Testis (tissue), 3 donors: ENCODE measurements around the gene EFCAB11. TPM values are rescaled to one million over a fixed set of nuclear protein-coding genes. Genes with fewer than 3 reads are reported as not detected.

Experiments used
- DNase-seq: peaks from one replicate; pipeline ENCODE4 v3.0.0-alpha.2; 2019
- H3K27ac ChIP-seq, 2 donors: fragments of 200-600 bp; sonication (generic); one replicate each; pipeline ENCODE4 v1.5.1; 2019
- H3K27me3 ChIP-seq: fragments of 200-600 bp; sonication (generic); one replicate; pipeline ENCODE4 v1.5.1; 2019
- H3K36me3 ChIP-seq: fragments of 200-600 bp; sonication (generic); one replicate; pipeline ENCODE4 v1.5.1; 2017; ENCODE audit warnings: low read depth; ENCODE audit errors: missing control alignments
- H3K4me1 ChIP-seq: fragments of 200-600 bp; sonication (generic); one replicate; pipeline ENCODE4 v1.5.1; 2019
- H3K4me3 ChIP-seq, 2 donors: fragments of 200-600 bp; sonication (generic); one replicate each; pipeline ENCODE4 v1.5.1; 2017 to 2019
- H3K9me3 ChIP-seq: fragments of 200-600 bp; sonication (generic); one replicate; pipeline ENCODE4 v1.5.1; 2017
- POLR2A ChIP-seq: fragments of 450-650 bp; IDR thresholded peaks from one replicate; pipeline ENCODE4 v1.6.1; 2017; ENCODE audit warnings: antibody characterized with exemption, mild to moderate bottlenecking, moderate library complexity
- WGBS, 2 donors: methylation state at CpG; one replicate each; pipeline ENCODE4 v1.1.5; 2018; 5-methylcytosine and 5-hydroxymethylcytosine counted together
- intact Hi-C: fragments of 100-400 bp; cut with DNase I; formaldehyde crosslinking; loops from one replicate; pipeline ENCODE4 v1.15.1; 2023; ENCODE audit warnings: low total_unique reads
- polyA plus RNA-seq: library from polyadenylated mRNA; stranded (reverse); fragments of 350-450 nt; fragmentation: Illumina TruSeq; extraction: RNeasy Lipid Tissue Mini Kit (QIAGEN cat#74804); gene quantifications from one replicate; pipeline ENCODE4 v1.2.3, GENCODE V29; 2014; ENCODE audit warnings: low read depth, low replicate concordance; ENCODE audit not compliant: insufficient read depth
- total RNA-seq, 2 donors: library from RNA; depleted of rRNA; stranded (reverse); fragments of >200 nt; gene quantifications; one replicate each; pipeline ENCODE4 v1.2.3, GENCODE V29; 2016
- TF ChIP-seq, protein P1 (sequence below), 3 experiments: fragments of 450-650 bp in 2 of 3; fragments of 200-600 bp in 1 of 3; sonication (generic) in 1 of 3; IDR thresholded peaks; one replicate each; pipeline ENCODE4 v1.5.1; 2016 to 2019; ENCODE audit warnings: antibody characterized with exemption in 3 of 3, mild to moderate bottlenecking in 2 of 3, moderate library complexity in 1 of 3

Gene EFCAB11
- total and polyA plus RNA-seq, 3 donors from 2014 or later = 30.5 to 78.3 (median 50.6) TPM

DNA sequence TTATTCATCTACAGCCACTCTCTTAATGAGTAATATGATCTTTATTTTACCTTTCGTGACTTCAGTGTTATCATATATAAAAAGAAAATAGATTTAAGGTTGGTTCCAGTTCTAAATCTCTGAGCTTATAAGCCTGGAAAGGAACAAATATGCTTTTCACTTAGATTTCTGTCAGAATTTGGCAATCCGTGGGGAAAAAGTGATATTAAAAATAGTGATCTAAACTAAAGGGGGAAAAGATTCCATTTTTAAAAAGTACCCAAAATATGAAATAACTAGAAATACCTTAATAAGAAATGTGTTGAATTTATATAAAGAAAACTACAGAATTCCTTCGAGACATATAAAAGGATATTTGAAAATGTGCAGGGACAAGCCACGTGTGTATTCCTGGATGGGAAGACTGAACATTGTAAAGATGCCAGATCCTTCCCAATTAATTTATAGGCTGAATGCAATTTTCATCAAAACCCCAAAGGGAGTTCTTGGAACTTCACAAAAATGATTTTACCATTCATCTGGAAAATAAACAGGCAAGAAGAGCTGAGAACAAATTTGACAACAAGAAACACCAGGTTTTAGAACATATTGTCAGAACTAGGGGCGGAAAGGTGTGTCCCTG is 142.5 kb downstream of the EFCAB11 start:
- Histone ChIP-seq H3K4me3 (no peak overlapping the region), H3K36me3 (no peaks in the 10 kb centered on the region), H3K27ac (no peak overlapping the region), H3K9me3 (no peaks in the 10 kb centered on the region), H3K27me3 (no peaks in the 10 kb centered on the region), H3K4me1 (no peaks in the 10 kb centered on the region)
- no peak for DNase-seq
- TF ChIP-seq POLR2A = no peak
- TF ChIP-seq, protein P1, sequence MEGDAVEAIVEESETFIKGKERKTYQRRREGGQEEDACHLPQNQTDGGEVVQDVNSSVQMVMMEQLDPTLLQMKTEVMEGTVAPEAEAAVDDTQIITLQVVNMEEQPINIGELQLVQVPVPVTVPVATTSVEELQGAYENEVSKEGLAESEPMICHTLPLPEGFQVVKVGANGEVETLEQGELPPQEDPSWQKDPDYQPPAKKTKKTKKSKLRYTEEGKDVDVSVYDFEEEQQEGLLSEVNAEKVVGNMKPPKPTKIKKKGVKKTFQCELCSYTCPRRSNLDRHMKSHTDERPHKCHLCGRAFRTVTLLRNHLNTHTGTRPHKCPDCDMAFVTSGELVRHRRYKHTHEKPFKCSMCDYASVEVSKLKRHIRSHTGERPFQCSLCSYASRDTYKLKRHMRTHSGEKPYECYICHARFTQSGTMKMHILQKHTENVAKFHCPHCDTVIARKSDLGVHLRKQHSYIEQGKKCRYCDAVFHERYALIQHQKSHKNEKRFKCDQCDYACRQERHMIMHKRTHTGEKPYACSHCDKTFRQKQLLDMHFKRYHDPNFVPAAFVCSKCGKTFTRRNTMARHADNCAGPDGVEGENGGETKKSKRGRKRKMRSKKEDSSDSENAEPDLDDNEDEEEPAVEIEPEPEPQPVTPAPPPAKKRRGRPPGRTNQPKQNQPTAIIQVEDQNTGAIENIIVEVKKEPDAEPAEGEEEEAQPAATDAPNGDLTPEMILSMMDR (IDR thresholded peaks at IDR 0.05) = no peak
- intact Hi-C loops = no loop called here
- WGBS, 2 donors = 83% methylated on average over 5 of the region's 5 CpGs

DNA sequence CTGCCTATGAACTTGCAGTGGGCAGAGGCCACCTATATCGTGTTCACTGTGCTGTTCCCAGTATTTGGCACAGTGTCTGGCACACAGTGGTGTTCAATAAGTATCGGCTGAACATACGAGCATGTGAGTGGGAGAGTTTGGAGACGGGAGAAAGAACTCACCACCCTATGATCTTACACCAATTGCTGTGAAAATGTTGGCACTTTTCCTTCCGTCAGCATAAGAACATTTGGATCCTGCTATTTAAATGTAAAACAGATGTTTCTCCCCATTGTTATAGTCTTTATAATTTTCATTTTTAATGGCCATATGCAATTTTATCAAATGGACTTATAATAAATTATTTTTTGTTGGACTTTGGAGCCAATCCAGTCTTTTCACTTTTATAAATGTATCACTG is 144.4 kb downstream of the EFCAB11 start:
- Histone ChIP-seq H3K27me3 (no peaks in the 10 kb centered on the region), H3K9me3 (no peaks in the 10 kb centered on the region), H3K4me3 (no peak overlapping the region), H3K4me1 (no peaks in the 10 kb centered on the region), H3K36me3 (no peaks in the 10 kb centered on the region), H3K27ac (no peak overlapping the region)
- intact Hi-C loops = no loop called here
- 64 to 71% methylated on average over 5 of the region's 5 CpGs for WGBS, 2 donors
- DNase-seq = no peak
- TF ChIP-seq, protein P1 (IDR thresholded peaks at IDR 0.05) = no peak
- TF ChIP-seq POLR2A = no peak

DNA sequence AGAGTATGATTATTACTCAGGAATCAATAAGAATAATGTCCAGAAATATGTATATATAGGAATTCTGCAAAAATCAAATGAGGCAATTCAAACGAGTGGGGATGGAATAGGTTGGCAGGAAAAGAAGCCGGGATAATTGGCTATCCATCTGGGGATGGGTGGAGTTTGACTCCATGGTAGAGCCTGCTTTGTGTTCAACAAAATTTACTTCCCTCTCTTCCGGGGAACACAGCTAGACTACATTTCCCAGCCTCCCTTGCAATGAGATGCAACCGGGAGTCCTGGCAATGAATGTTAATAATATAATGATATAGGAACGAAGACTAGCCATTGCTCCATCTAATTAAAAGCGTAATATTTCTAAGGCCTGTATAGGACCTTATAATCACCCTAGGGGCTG is 146.6 kb downstream of the EFCAB11 start:
- intact Hi-C loops = no loop called here
- WGBS, 2 donors = 85 to 88% methylated on average over 6 of the region's 6 CpGs
- TF ChIP-seq POLR2A = no peak
- TF ChIP-seq, protein P1 (IDR thresholded peaks at IDR 0.05) = no peak

DNA sequence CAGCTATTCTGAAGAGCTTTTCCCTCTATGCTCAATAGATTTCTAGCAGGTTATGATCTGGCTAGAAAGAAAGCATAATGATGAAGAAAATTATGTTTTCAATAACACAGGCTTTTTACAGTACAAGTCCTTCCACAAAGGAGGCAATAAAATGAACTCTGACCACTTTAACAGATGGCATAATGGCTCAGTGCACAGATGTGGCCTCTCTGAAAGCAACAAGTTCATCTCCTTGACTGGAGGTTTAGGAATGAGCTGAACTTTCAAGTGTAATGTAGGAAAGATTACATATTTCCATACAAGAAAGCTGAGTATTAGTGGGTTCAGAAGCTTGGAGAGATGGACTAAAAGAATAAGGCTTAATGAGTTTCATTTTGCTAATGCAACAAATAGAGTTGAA is 147.4 kb downstream of the EFCAB11 start:
- no peak overlapping the region for H3K4me3 ChIP-seq
- DNase-seq = no peak
- no peak overlapping the region for H3K27ac ChIP-seq
- no peaks in the 10 kb centered on the region for H3K36me3 ChIP-seq
- intact Hi-C loops = no loop called here
- H3K27me3 ChIP-seq = no peaks in the 10 kb centered on the region
- TF ChIP-seq POLR2A = no peak
- TF ChIP-seq, protein P1 (IDR thresholded peaks at IDR 0.05) = no peak
- no peaks in the 10 kb centered on the region for H3K4me1 ChIP-seq
- no peaks in the 10 kb centered on the region for H3K9me3 ChIP-seq

More for the DNA sequence above, 146.6 kb downstream of the EFCAB11 start:
- Histone ChIP-seq H3K27me3 (no peaks in the 10 kb centered on the region), H3K9me3 (no peaks in the 10 kb centered on the region), H3K36me3 (no peaks in the 10 kb centered on the region), H3K4me1 (no peaks in the 10 kb centered on the region), H3K4me3 (no peak overlapping the region), H3K27ac (no peak overlapping the region)
- no peak for DNase-seq

DNA sequence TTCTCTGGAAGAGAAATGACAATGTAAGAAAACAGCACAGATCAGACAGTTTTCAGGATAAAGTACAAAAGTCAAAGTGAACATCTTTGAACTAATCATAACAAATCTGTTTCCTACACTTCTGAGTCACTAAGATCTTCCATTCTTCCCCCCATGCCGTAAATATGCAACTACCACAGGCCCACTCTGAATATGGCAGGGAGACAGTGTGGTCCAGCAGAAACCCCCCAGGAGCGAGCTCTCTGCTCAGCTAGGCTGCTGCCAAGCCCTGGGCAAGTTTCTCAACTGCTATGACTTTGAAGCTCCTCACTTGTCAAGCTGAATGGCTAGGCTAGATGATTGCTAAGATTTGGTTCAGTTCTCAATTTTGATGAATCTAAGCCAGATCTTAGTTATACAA is 148.1 kb downstream of the EFCAB11 start:
- H3K4me1 ChIP-seq = no peaks in the 10 kb centered on the region
- intact Hi-C loops = no loop called here
- 82 to 98% methylated on average over 2 of the region's 2 CpGs for WGBS, 2 donors

More for the DNA sequence above, 148.1 kb downstream of the EFCAB11 start:
- TF ChIP-seq POLR2A = no peak
- TF ChIP-seq, protein P1 (IDR thresholded peaks at IDR 0.05) = no peak
- Histone ChIP-seq H3K36me3 (no peaks in the 10 kb centered on the region), H3K27me3 (no peaks in the 10 kb centered on the region), H3K4me3 (no peak overlapping the region), H3K9me3 (no peaks in the 10 kb centered on the region), H3K27ac (no peak overlapping the region)
- DNase-seq = no peak
